SK-N-SH (cell line): ENCODE results near the gene MXI1.

Experiments
- CTCF ChIP-seq: fragments of 200-600 bp; sonication (generic); IDR thresholded peaks from 2 replicates; pipeline ENCODE4 v1.6.1; 2017; ENCODE audit warnings: antibody characterized with exemption, mild to moderate bottlenecking, moderate library complexity
- NRF1 ChIP-seq: IDR thresholded peaks from 2 replicates; pipeline ENCODE4 v1.6.1; 2012; ENCODE audit warnings: low read depth, mild to moderate bottlenecking, low read length
- POLR2AphosphoS5 ChIP-seq: IDR thresholded peaks from 2 replicates; pipeline ENCODE4 v1.6.1; 2012; ENCODE audit warnings: low read depth, low read length
- REST ChIP-seq: IDR thresholded peaks from 2 replicates; pipeline ENCODE4 v1.6.1; 2012; ENCODE audit warnings: mild to moderate bottlenecking, low read depth, low read length, moderate library complexity
- RFX5 ChIP-seq: IDR thresholded peaks from 2 replicates; pipeline ENCODE4 v1.6.1; 2012; ENCODE audit warnings: mild to moderate bottlenecking, improper control_type of control experiment, low read length
- SIN3A ChIP-seq: IDR thresholded peaks from 2 replicates; pipeline ENCODE4 v1.6.1; 2012; ENCODE audit warnings: low read depth, mild to moderate bottlenecking, low read length, moderate library complexity, borderline replicate concordance
- SMC3 ChIP-seq: IDR thresholded peaks from 2 replicates; pipeline ENCODE4 v1.6.1; 2012; ENCODE audit warnings: low read depth, low read length, improper control_type of control experiment
- USF1 ChIP-seq: IDR thresholded peaks from 2 replicates; pipeline ENCODE4 v1.4.0; 2012; ENCODE audit warnings: low read depth, borderline replicate concordance
- YY1 ChIP-seq: IDR thresholded peaks from 2 replicates; pipeline ENCODE4 v1.4.0; 2012; ENCODE audit warnings: low read depth, mild to moderate bottlenecking

- TF ChIP-seq POLR2AphosphoS5 (no peak), CTCF (no peak), NRF1 (no peak), RFX5 (no peak), SIN3A (no peak), SMC3 (no peak), REST (no peak), YY1 (no peak), USF1 (no peak)
These were observed 16.0 kb downstream of the MXI1 start for GRCh38 chr10:110223298-110223925.
